Head of caudate nucleus (tissue), 42 donors: ENCODE measurements around the gene PTPN1.

Source experiments
- DNase-seq, 42 donors: peaks; one replicate each; pipeline versions ENCODE4 v3.0.0 to v3.0.0-alpha.2; 2020 to 2021; ENCODE audit warnings: mixed read lengths in 7 of 42
- intact Hi-C: fragments of 100-400 bp; cut with DNase I; formaldehyde crosslinking; loops from one replicate; pipeline ENCODE4 v1.15.0; 2022

PTPN1 gene

GRCh38 chr20:50545126-50545525 is 34.9 kb downstream of the PTPN1 start:
- DNase-seq: no peak
- intact Hi-C loops: no loop called here

GRCh38 chr20:50546729-50547314 is 36.6 kb downstream of the PTPN1 start:
- DNase-seq: peak in 2 of 42 donors; percentile 17 to 49
- intact Hi-C loops: no loop called here

- intact Hi-C loops: no loop called here
- DNase-seq: no peak
Measured at GRCh38 chr20:50547964-50548363, 37.8 kb downstream of the PTPN1 start.

- intact Hi-C loops: no loop called here
- no peak for DNase-seq
Measured at GRCh38 chr20:50548396-50548795, 38.2 kb downstream of the PTPN1 start.

GRCh38 chr20:50550531-50550930 is 40.3 kb downstream of the PTPN1 start:
- intact Hi-C loops: no loop called here

GRCh38 chr20:50551288-50551687 is 41.1 kb downstream of the PTPN1 start:
- intact Hi-C loops: no loop called here
- DNase-seq: no peak

More at GRCh38 chr20:50550531-50550930, 40.3 kb downstream of the PTPN1 start:
- no peak for DNase-seq

GRCh38 chr20:50552979-50553378 is 42.8 kb downstream of the PTPN1 start:
- intact Hi-C loops: no loop called here
- DNase-seq: no peak

- no peak for DNase-seq
- intact Hi-C loops: no loop called here
Measured at GRCh38 chr20:50554694-50555579, 44.8 kb downstream of the PTPN1 start.

GRCh38 chr20:50555662-50556061 is 45.5 kb downstream of the PTPN1 start:
- DNase-seq: no peak
- intact Hi-C loops: no loop called here

- DNase-seq: peak in 1 of 42 donors; percentile 27
- intact Hi-C loops: no loop called here
Measured at GRCh38 chr20:50557549-50558134, 47.5 kb downstream of the PTPN1 start.

- peak in 1 of 42 donors; percentile 30 for DNase-seq
- intact Hi-C loops: no loop called here
Measured at GRCh38 chr20:50558483-50558925, 48.3 kb downstream of the PTPN1 start.

GRCh38 chr20:50559149-50559548 is 49.0 kb downstream of the PTPN1 start:
- DNase-seq: peak in 1 of 42 donors; percentile 6
- intact Hi-C loops: no loop called here

GRCh38 chr20:50559856-50560638 is 49.9 kb downstream of the PTPN1 start:
- intact Hi-C loops: no loop called here
- DNase-seq: peak in 1 of 42 donors; percentile 39

- intact Hi-C loops: no loop called here
Measured at GRCh38 chr20:50560867-50561266, 50.7 kb downstream of the PTPN1 start.

GRCh38 chr20:50561379-50562078 is 51.3 kb downstream of the PTPN1 start:
- DNase-seq: peak in 37 of 42 donors; percentile 36 to 89 (median 62)
- intact Hi-C loops: no loop called here

More at GRCh38 chr20:50560867-50561266, 50.7 kb downstream of the PTPN1 start:
- peak in 3 of 42 donors; percentile 28 to 48 (median 39) for DNase-seq

- intact Hi-C loops: no loop called here
Measured at GRCh38 chr20:50562262-50562701, 52.1 kb downstream of the PTPN1 start.

GRCh38 chr20:50563133-50563944 is 53.2 kb downstream of the PTPN1 start:
- intact Hi-C loops: no loop called here
- DNase-seq: peak in 1 of 42 donors; percentile 25

More at GRCh38 chr20:50562262-50562701, 52.1 kb downstream of the PTPN1 start:
- DNase-seq: peak in 1 of 42 donors; percentile 34

- DNase-seq: no peak
- intact Hi-C loops: no loop called here
Measured at GRCh38 chr20:50565383-50565782, 55.2 kb downstream of the PTPN1 start.
